Panc1 (cell line): ENCODE data around the gene RAB3D.

ENCODE experiments used
- REST ChIP-seq, 2 experiments: IDR thresholded peaks; 2 replicates each; pipeline ENCODE4 v1.6.1; 2011 to 2012; ENCODE audit warnings: low read depth in 2 of 2, control low read depth in 1 of 2, low read length in 1 of 2, mild to moderate bottlenecking in 1 of 2, moderate library complexity in 1 of 2; ENCODE audit not compliant: insufficient read depth in 1 of 2
- TF ChIP-seq, protein P1 (sequence below): fragments of 450-650 bp; IDR thresholded peaks from 2 replicates; pipeline ENCODE4 v1.5.1; 2017; ENCODE audit warnings: mild to moderate bottlenecking

- TF ChIP-seq, protein P1, sequence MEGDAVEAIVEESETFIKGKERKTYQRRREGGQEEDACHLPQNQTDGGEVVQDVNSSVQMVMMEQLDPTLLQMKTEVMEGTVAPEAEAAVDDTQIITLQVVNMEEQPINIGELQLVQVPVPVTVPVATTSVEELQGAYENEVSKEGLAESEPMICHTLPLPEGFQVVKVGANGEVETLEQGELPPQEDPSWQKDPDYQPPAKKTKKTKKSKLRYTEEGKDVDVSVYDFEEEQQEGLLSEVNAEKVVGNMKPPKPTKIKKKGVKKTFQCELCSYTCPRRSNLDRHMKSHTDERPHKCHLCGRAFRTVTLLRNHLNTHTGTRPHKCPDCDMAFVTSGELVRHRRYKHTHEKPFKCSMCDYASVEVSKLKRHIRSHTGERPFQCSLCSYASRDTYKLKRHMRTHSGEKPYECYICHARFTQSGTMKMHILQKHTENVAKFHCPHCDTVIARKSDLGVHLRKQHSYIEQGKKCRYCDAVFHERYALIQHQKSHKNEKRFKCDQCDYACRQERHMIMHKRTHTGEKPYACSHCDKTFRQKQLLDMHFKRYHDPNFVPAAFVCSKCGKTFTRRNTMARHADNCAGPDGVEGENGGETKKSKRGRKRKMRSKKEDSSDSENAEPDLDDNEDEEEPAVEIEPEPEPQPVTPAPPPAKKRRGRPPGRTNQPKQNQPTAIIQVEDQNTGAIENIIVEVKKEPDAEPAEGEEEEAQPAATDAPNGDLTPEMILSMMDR: no peak
- TF ChIP-seq REST (IDR thresholded peaks at IDR 0.05; ENCODE audit: insufficient read depth in 1 of 2, low read depth in 2 of 2, low read length in 1 of 2): no peak
Observed at GRCh38 chr19:11342429-11342828, 3.0 kb upstream of the RAB3D start.
